WTC11 (cell line): Measurements from ENCODE around the gene DCUN1D3. TPM values are rescaled to one million over a fixed set of nuclear protein-coding genes. Genes with fewer than 3 reads are reported as not detected.

ENCODE experiments used
- ATAC-seq: fragments of 200-7000 bp; cut with Tn5 transposase; 2 replicates; pipeline ENCODE4 v1.10.0; 2021; ENCODE audit warnings: mild to moderate bottlenecking, moderate library complexity
- CTCF ChIA-PET: fragments of 300-600 bp; sonication (Branson Sonifier 250); formaldehyde crosslinking; loops from one replicate; lab custom pipeline; 2021; ENCODE audit warnings: antibody characterized with exemption; lab: Charles Lee
- POLR2A ChIA-PET: fragments of 350-600 bp; sonication (Branson Sonifier 250); formaldehyde crosslinking; loops from one replicate; lab custom pipeline; 2021; ENCODE audit warnings: antibody characterized with exemption; lab: Charles Lee
- DNase-seq: peaks from one replicate; pipeline ENCODE4 v3.0.0; 2021; ENCODE audit warnings: low spot score
- H3K27ac Mint-ChIP-seq: 2 replicates; pipeline ENCODE4 v1.8.0; 2021; ENCODE audit warnings: mixed read lengths
- H3K27me3 Mint-ChIP-seq: 2 replicates; pipeline ENCODE4 v1.8.0; 2021; ENCODE audit warnings: low read depth, mild to moderate bottlenecking, moderate library complexity, mixed read lengths
- H3K36me3 Mint-ChIP-seq: 2 replicates; pipeline ENCODE4 v1.8.0; 2021; ENCODE audit warnings: mixed read lengths
- H3K4me1 Mint-ChIP-seq: 2 replicates; pipeline ENCODE4 v1.8.0; 2022; ENCODE audit warnings: mixed read lengths
- H3K4me3 Mint-ChIP-seq: 2 replicates; pipeline ENCODE4 v1.8.0; 2021; ENCODE audit warnings: mild to moderate bottlenecking, moderate library complexity, mixed read lengths
- H3K9me3 Mint-ChIP-seq: 2 replicates; pipeline ENCODE4 v1.8.0; 2021; ENCODE audit warnings: mixed read lengths
- ATF1 ChIP-seq: sonication (generic); formaldehyde crosslinking; IDR thresholded peaks from 2 replicates; pipeline ENCODE4 v1.8.1; 2023; ENCODE audit warnings: mild to moderate bottlenecking, moderate library complexity, missing genetic modification reagents
- CBFB ChIP-seq: sonication (generic); formaldehyde crosslinking; IDR thresholded peaks from 2 replicates; pipeline ENCODE4 v1.8.1; 2022; ENCODE audit warnings: mild to moderate bottlenecking, low read depth, missing genetic modification reagents
- CREB1 ChIP-seq: sonication (generic); formaldehyde crosslinking; IDR thresholded peaks from 2 replicates; pipeline ENCODE4 v1.8.0; 2023; ENCODE audit warnings: mild to moderate bottlenecking, missing genetic modification reagents
- E2F4 ChIP-seq: sonication (generic); formaldehyde crosslinking; IDR thresholded peaks from 2 replicates; pipeline ENCODE4 v1.8.1; 2022; ENCODE audit warnings: low read depth, mild to moderate bottlenecking, moderate library complexity, missing genetic modification reagents, borderline replicate concordance
- ETV6 ChIP-seq: sonication (generic); formaldehyde crosslinking; IDR thresholded peaks from 2 replicates; pipeline ENCODE4 v1.8.1; 2022; ENCODE audit warnings: mild to moderate bottlenecking, missing genetic modification reagents
- GRHL2 ChIP-seq: fragments of 250-450 bp; sonication (Bioruptor Pico); IDR thresholded peaks from 2 replicates; pipeline ENCODE4 v1.8.0; 2022; ENCODE audit warnings: mild to moderate bottlenecking, moderate library complexity; ENCODE audit not compliant: insufficient replicate concordance, severe bottlenecking
- HMGA2 ChIP-seq: fragments of 250-450 bp; sonication (Bioruptor Pico); IDR thresholded peaks from 2 replicates; pipeline ENCODE4 v1.4.0; 2021; ENCODE audit warnings: mild to moderate bottlenecking, moderate library complexity
- NFYB ChIP-seq: sonication (generic); formaldehyde crosslinking; conservative IDR thresholded peaks from 2 replicates; pipeline ENCODE4 v1.8.0; 2022; ENCODE audit warnings: low read depth, missing genetic modification reagents
- NR2C2 ChIP-seq: sonication (generic); formaldehyde crosslinking; IDR thresholded peaks from 2 replicates; pipeline ENCODE4 v1.8.0; 2022; ENCODE audit warnings: mild to moderate bottlenecking, missing genetic modification reagents
- STAT6 ChIP-seq: sonication (generic); formaldehyde crosslinking; conservative IDR thresholded peaks from 2 replicates; pipeline ENCODE4 v1.8.1; 2023; ENCODE audit warnings: mild to moderate bottlenecking, low read depth, missing genetic modification reagents, moderate library complexity
- ZBTB43 ChIP-seq: sonication (generic); formaldehyde crosslinking; IDR thresholded peaks from 2 replicates; pipeline ENCODE4 v1.8.1; 2023; ENCODE audit warnings: mild to moderate bottlenecking, missing genetic modification reagents
- ZNF121 ChIP-seq: sonication (generic); formaldehyde crosslinking; IDR thresholded peaks from 2 replicates; pipeline ENCODE4 v1.8.0; 2023; ENCODE audit warnings: missing genetic modification reagents
- ZNF138 ChIP-seq: sonication (generic); formaldehyde crosslinking; conservative IDR thresholded peaks from 2 replicates; pipeline ENCODE4 v1.8.1; 2022; ENCODE audit warnings: mild to moderate bottlenecking, moderate library complexity, missing genetic modification reagents
- ZNF263 ChIP-seq: sonication (generic); formaldehyde crosslinking; IDR thresholded peaks from 2 replicates; pipeline ENCODE4 v1.8.1; 2022; ENCODE audit warnings: low read depth, mild to moderate bottlenecking, moderate library complexity, missing genetic modification reagents
- ZNF423 ChIP-seq: fragments of 250-450 bp; sonication (Bioruptor Pico); IDR thresholded peaks from 2 replicates; pipeline ENCODE4 v2.1.2; 2022; ENCODE audit warnings: mild to moderate bottlenecking, moderate library complexity
- ZNF532 ChIP-seq: fragments of 250-450 bp; sonication (Bioruptor Pico); IDR thresholded peaks from 2 replicates; pipeline ENCODE4 v1.9.0; 2021; ENCODE audit warnings: mild to moderate bottlenecking, borderline replicate concordance
- ZNF671 ChIP-seq: fragments of 250-450 bp; sonication (Bioruptor Pico); IDR thresholded peaks from 2 replicates; pipeline ENCODE4 v1.8.0; 2021; ENCODE audit warnings: mild to moderate bottlenecking
- total RNA-seq: library from RNA; stranded (reverse); gene quantifications from 3 replicates; pipeline ENCODE4 v1.2.3, GENCODE V29; 2021

DCUN1D3 gene
- total RNA-seq, 1 experiment from 2014 or later, result 14.7 TPM

GRCh38 chr16:20851601-20852000 lies 48.6 kb downstream of the DCUN1D3 start:
- Mint-ChIP-seq H3K9me3 (no peaks in the 10 kb centered on the region), H3K27me3 (no peaks in the 10 kb centered on the region), H3K4me1 (peaks cover 7% of the 10 kb centered on the region), H3K4me3 (no peak overlapping the region), H3K27ac (no peak overlapping the region), H3K36me3 (no peaks in the 10 kb centered on the region)
- ATAC-seq (no peak), DNase-seq (no peak)
- TF ChIP-seq ZNF138 (CRISPR knock-in tag), result no peak
- no peak for TF ChIP-seq ZNF532 (CRISPR knock-in tag)
- no peak for TF ChIP-seq STAT6 (CRISPR knock-in tag)
- TF ChIP-seq NFYB (CRISPR knock-in tag), result no peak
- TF ChIP-seq E2F4, result no peak
- no peak for TF ChIP-seq GRHL2 (CRISPR knock-in tag)
- TF ChIP-seq NR2C2 (CRISPR knock-in tag), result no peak
- TF ChIP-seq ZNF423 (CRISPR knock-in tag), result no peak
- TF ChIP-seq ZNF263 (CRISPR knock-in tag), result no peak
- no peak for TF ChIP-seq CBFB
- no peak for TF ChIP-seq ETV6
- TF ChIP-seq CREB1 (CRISPR knock-in tag), result no peak
- TF ChIP-seq ZNF671 (CRISPR knock-in tag), result no peak
- no peak for TF ChIP-seq ATF1
- TF ChIP-seq HMGA2 (CRISPR knock-in tag), result no peak
- CTCF ChIA-PET, result interaction anchor here (0.9 to 2.5 kb wide), 8 partner anchors 23 to 250 kb away, joined by 4 to 27 read pairs (median 8); no protein-coding TSS in a partner anchor
- POLR2A ChIA-PET, result interaction anchor here (0.6 kb wide), 1 partner anchor 22 kb away, joined by 3 read pairs; no protein-coding TSS in a partner anchor

- no peak for ATAC-seq
- ChIA-PET CTCF (interaction anchor here (0.7 to 2.5 kb wide), 18 partner anchors 10 to 435 kb away, joined by 3 to 27 read pairs (median 4); partner anchors contain the start of genes DCUN1D3 and LYRM1), POLR2A (interaction anchor here (0.6 kb wide), 3 partner anchors 22 to 65 kb away, joined by 3 to 5 read pairs (median 3); partner anchors contain the start of genes ERI2 and REXO5)
- no peaks in the 10 kb centered on the region for H3K9me3 Mint-ChIP-seq
- H3K27me3 Mint-ChIP-seq, result no peaks in the 10 kb centered on the region
- no peak overlapping the region for H3K27ac Mint-ChIP-seq
- no peak overlapping the region for H3K4me3 Mint-ChIP-seq
- H3K4me1 Mint-ChIP-seq, result peaks cover 7% of the 10 kb centered on the region
- H3K36me3 Mint-ChIP-seq, result no peaks in the 10 kb centered on the region
- TF ChIP-seq ZNF671 (CRISPR knock-in tag), result no peak
- TF ChIP-seq ZNF121 (CRISPR knock-in tag), result no peak
- TF ChIP-seq ZBTB43 (CRISPR knock-in tag), result no peak
- no peak for DNase-seq
Measured at GRCh38 chr16:20850981-20851380, 49.2 kb downstream of the DCUN1D3 start.
